H1 (cell line): ENCODE measurements around the gene SCAF11. TPM values are rescaled to one million over a fixed set of nuclear protein-coding genes. Genes with fewer than 3 reads are reported as not detected.
A peak's percentile ranks its signal among the peaks of the same experiment; 100 is the strongest.

ENCODE experiments used
- CTCF ChIA-PET: fragments of 300-600 bp; sonication (Branson Sonifier 250); formaldehyde crosslinking; loops from one replicate; lab custom pipeline; 2021; ENCODE audit not compliant: partially characterized antibody; lab: Charles Lee
- POLR2A ChIA-PET: fragments of 300-600 bp; sonication (Branson Sonifier 250); formaldehyde crosslinking; loops from one replicate; lab custom pipeline; 2021; ENCODE audit warnings: inconsistent platforms; ENCODE audit not compliant: partially characterized antibody; lab: Charles Lee
- DNase-seq, 2 experiments: peaks; one replicate each; pipeline versions ENCODE4 v3.0.0 to v3.0.0-alpha.2; 2010 to 2022; ENCODE audit warnings: low spot score in 2 of 2, low read depth in 1 of 2, mixed read lengths in 1 of 2
- FAIRE-seq: peaks from 2 replicates; lab custom pipeline; 2011; peaks lifted over from hg19 to GRCh38; lab: Jason Lieb, UNC
- H2AFZ ChIP-seq: 2 replicates; pipeline ENCODE4 v1.8.1; 2012; ENCODE audit warnings: low read length, inconsistent platforms
- H2AK5ac ChIP-seq: 2 replicates; pipeline ENCODE4 v1.6.1; 2013; ENCODE audit warnings: low read depth, low read length
- H2BK120ac ChIP-seq: replicated peaks from 2 replicates; pipeline ENCODE3; 2013; ENCODE audit warnings: low read depth, low read length, inconsistent platforms
- H2BK12ac ChIP-seq: 2 replicates; pipeline ENCODE4 v1.6.1; 2013; ENCODE audit warnings: low read depth, low read length
- H2BK15ac ChIP-seq: 2 replicates; pipeline ENCODE4 v1.6.1; 2013; ENCODE audit warnings: low read length
- H2BK20ac ChIP-seq: 2 replicates; pipeline ENCODE4 v1.6.1; 2013; ENCODE audit warnings: low read length
- H2BK5ac ChIP-seq: 2 replicates; pipeline ENCODE4 v1.6.1; 2013; ENCODE audit warnings: low read depth, low read length
- H3K14ac ChIP-seq: 2 replicates; pipeline ENCODE4 v1.6.1; 2013; ENCODE audit warnings: inconsistent platforms; ENCODE audit not compliant: insufficient read length
- H3K18ac ChIP-seq: 2 replicates; pipeline ENCODE4 v1.6.1; 2013; ENCODE audit warnings: low read length; ENCODE audit errors: extremely low read depth
- H3K23ac ChIP-seq: 2 replicates; pipeline ENCODE4 v1.6.1; 2013; ENCODE audit warnings: inconsistent platforms; ENCODE audit not compliant: insufficient read length
- H3K23me2 ChIP-seq: 2 replicates; pipeline ENCODE4 v1.6.1; 2013; ENCODE audit warnings: low read depth, low read length
- H3K27ac ChIP-seq: 2 replicates; pipeline ENCODE4 v1.6.1; 2011; ENCODE audit warnings: low read depth, low read length, inconsistent platforms
- H3K27me3 ChIP-seq, 4 experiments: replicated peaks in 1 of 4; 1 replicate in 1 of 4; 2 replicates in 3 of 4; pipeline versions ENCODE4 v1.6.1 to v1.8.1; 2011 to 2013; ENCODE audit warnings: low read length in 3 of 4, mild to moderate bottlenecking in 3 of 4, inconsistent platforms in 2 of 4, mixed read lengths in 2 of 4, moderate library complexity in 1 of 4; ENCODE audit not compliant: control insufficient read depth in 3 of 4, insufficient read depth in 3 of 4; ENCODE audit errors: extremely low read depth in 1 of 4
- H3K36me3 ChIP-seq, 4 experiments: 2 replicates each; pipeline versions ENCODE4 v1.6.1 to v1.8.1; 2011 to 2013; ENCODE audit warnings: mild to moderate bottlenecking in 4 of 4, low read length in 3 of 4, moderate library complexity in 2 of 4, control low read depth in 1 of 4, inconsistent platforms in 1 of 4; ENCODE audit not compliant: insufficient read depth in 4 of 4, control insufficient read depth in 2 of 4
- H3K4ac ChIP-seq: replicated peaks from 2 replicates; pipeline ENCODE3; 2013; ENCODE audit warnings: low read length, low read depth, mixed read lengths, inconsistent platforms; ENCODE audit not compliant: insufficient read length
- H3K4me1 ChIP-seq, 4 experiments: replicated peaks in 1 of 4; 1 replicate in 1 of 4; 2 replicates in 3 of 4; pipeline versions ENCODE4 v1.6.1 to v1.8.1; 2011 to 2013; ENCODE audit warnings: low read length in 3 of 4, inconsistent platforms in 2 of 4, mixed read lengths in 1 of 4; ENCODE audit not compliant: insufficient read depth in 4 of 4, control insufficient read depth in 3 of 4
- H3K4me2 ChIP-seq, 2 experiments: 2 replicates each; pipeline versions ENCODE4 v1.6.1 to v1.8.1; 2011 to 2013; ENCODE audit warnings: low read depth in 2 of 2, low read length in 2 of 2, control low read depth in 1 of 2, inconsistent platforms in 1 of 2, mild to moderate bottlenecking in 1 of 2; ENCODE audit not compliant: insufficient read depth in 1 of 2
- H3K4me3 ChIP-seq, 4 experiments: fragments of 200-600, 300-600 bp in 1 of 4; sonication (generic), shearing (Covaris generic), sonication (Bioruptor Twin) in 1 of 4; 2 replicates each; pipeline versions ENCODE4 v1.5.1 to v1.8.1; 2011 to 2016; ENCODE audit warnings: low read length in 4 of 4, low read depth in 3 of 4, control low read depth in 2 of 4, inconsistent platforms in 2 of 4, mild to moderate bottlenecking in 2 of 4, mixed read lengths in 1 of 4, moderate library complexity in 1 of 4; ENCODE audit not compliant: insufficient read depth in 2 of 4; ENCODE audit errors: extremely low read depth in 1 of 4
- H3K56ac ChIP-seq: replicated peaks from 2 replicates; pipeline ENCODE3; 2013; ENCODE audit warnings: low read depth, mild to moderate bottlenecking, mixed read lengths, low read length, inconsistent platforms; ENCODE audit not compliant: insufficient read length
- H3K79me1 ChIP-seq: 2 replicates; pipeline ENCODE4 v1.6.1; 2013; ENCODE audit warnings: low read depth, low read length, control low read depth
- H3K79me2 ChIP-seq, 2 experiments: 2 replicates each; pipeline versions ENCODE4 v1.6.1 to v1.8.1; 2012 to 2013; ENCODE audit warnings: low read length in 2 of 2, mild to moderate bottlenecking in 2 of 2, inconsistent platforms in 1 of 2; ENCODE audit not compliant: insufficient read depth in 2 of 2, control insufficient read depth in 1 of 2
- H3K9ac ChIP-seq, 4 experiments: replicated peaks in 1 of 4; 1 replicate in 1 of 4; 2 replicates in 3 of 4; pipeline versions ENCODE4 v1.6.1 to v1.8.1; 2011 to 2013; ENCODE audit warnings: low read depth in 3 of 4, low read length in 3 of 4, control low read depth in 2 of 4, mild to moderate bottlenecking in 2 of 4, moderate library complexity in 2 of 4, inconsistent platforms in 1 of 4; ENCODE audit errors: extremely low read depth in 1 of 4
- H3K9me3 ChIP-seq, 2 experiments: 2 replicates each; pipeline versions ENCODE4 v1.6.1 to v1.8.1; 2012 to 2013; ENCODE audit warnings: mild to moderate bottlenecking in 2 of 2, moderate library complexity in 2 of 2, control low read depth in 1 of 2, inconsistent platforms in 1 of 2, low read depth in 1 of 2, low read length in 1 of 2, mixed read lengths in 1 of 2; ENCODE audit not compliant: insufficient read depth in 2 of 2
- H4K20me1 ChIP-seq, 2 experiments: replicated peaks in 1 of 2; 2 replicates each; pipeline versions ENCODE3 to v1.8.1; 2011 to 2013; ENCODE audit warnings: inconsistent platforms in 2 of 2, low read length in 2 of 2, mild to moderate bottlenecking in 1 of 2; ENCODE audit not compliant: insufficient read depth in 2 of 2, control insufficient read depth in 1 of 2
- H4K5ac ChIP-seq: 2 replicates; pipeline ENCODE4 v1.6.1; 2013; ENCODE audit warnings: low read length, low read depth, mixed read lengths, inconsistent platforms; ENCODE audit not compliant: insufficient read length
- H4K8ac ChIP-seq: 2 replicates; pipeline ENCODE4 v1.8.0; 2013; ENCODE audit warnings: mild to moderate bottlenecking, moderate library complexity, low read length, inconsistent platforms; ENCODE audit not compliant: insufficient read depth; ENCODE audit errors: extremely low read depth
- H4K91ac ChIP-seq: replicated peaks from 2 replicates; pipeline ENCODE3; 2013; ENCODE audit warnings: low read length, mixed read lengths, inconsistent platforms; ENCODE audit not compliant: insufficient read length
- CHD2 ChIP-seq: IDR thresholded peaks from 2 replicates; pipeline ENCODE4 v1.6.1; 2012; ENCODE audit warnings: low read length, improper control_type of control experiment
- CTBP2 ChIP-seq: IDR thresholded peaks from 2 replicates; pipeline ENCODE4 v1.7.0; 2011; ENCODE audit warnings: borderline replicate concordance, mild to moderate bottlenecking, moderate library complexity, mixed read lengths, low read length; ENCODE audit not compliant: insufficient read depth, insufficient read length
- EZH2 ChIP-seq: fragments of 200-600 bp; sonication (generic); IDR thresholded peaks from 2 replicates; pipeline ENCODE4 v1.7.1; 2012; ENCODE audit warnings: low read depth, mild to moderate bottlenecking, moderate library complexity, low read length, inconsistent platforms; ENCODE audit not compliant: severe bottlenecking
- FOSL1 ChIP-seq: IDR thresholded peaks from 2 replicates; pipeline ENCODE4 v1.6.1; 2011; ENCODE audit warnings: mild to moderate bottlenecking, low read depth, low read length, moderate library complexity; ENCODE audit not compliant: insufficient read depth
- HDAC2 ChIP-seq, 2 experiments: fragments of 300-600 bp in 1 of 2; sonication (generic) in 1 of 2; IDR thresholded peaks; 2 replicates each; pipeline ENCODE4 v1.6.1; 2011 to 2012; ENCODE audit warnings: low read depth in 2 of 2, low read length in 2 of 2, mild to moderate bottlenecking in 2 of 2, moderate library complexity in 2 of 2, borderline replicate concordance in 1 of 2, inconsistent platforms in 1 of 2
- KDM5A ChIP-seq: fragments of 200-600 bp; IDR thresholded peaks from 2 replicates; pipeline ENCODE4 v1.7.1; 2012; ENCODE audit warnings: mild to moderate bottlenecking, low read length, inconsistent platforms, mixed read lengths
- POU5F1 ChIP-seq: IDR thresholded peaks from 2 replicates; pipeline ENCODE4 v1.6.1; 2011; ENCODE audit warnings: low read depth, mild to moderate bottlenecking, low read length, moderate library complexity
- RXRA ChIP-seq: IDR thresholded peaks from 2 replicates; pipeline ENCODE4 v1.6.1; 2011; ENCODE audit warnings: low read depth, mild to moderate bottlenecking, low read length, moderate library complexity; ENCODE audit not compliant: insufficient read depth
- SP4 ChIP-seq: IDR thresholded peaks from 2 replicates; pipeline ENCODE4 v1.6.1; 2012; ENCODE audit warnings: low read length, inconsistent platforms
- ZNF274 ChIP-seq: IDR thresholded peaks from 2 replicates; pipeline ENCODE4 v1.7.0; 2012; ENCODE audit warnings: low read length, borderline replicate concordance; ENCODE audit errors: extremely low read depth
- WGBS, 2 experiments: shearing (Covaris generic) in 1 of 2; methylation state at CpG; one replicate each; pipeline versions ENCODE4 v1.1.6 to v1.1.7; 2013 to 2015; ENCODE audit warnings: low lambda C conversion rate in 2 of 2, mixed read lengths in 2 of 2, inconsistent platforms in 1 of 2, low coverage in 1 of 2, missing lambda C conversion rate in 1 of 2; ENCODE audit not compliant: insufficient replicate concordance in 2 of 2, insufficient coverage in 1 of 2, insufficient read length in 1 of 2; ENCODE audit errors: extremely low coverage in 1 of 2, missing lambda C conversion rate in 1 of 2; 5-methylcytosine and 5-hydroxymethylcytosine counted together
- polyA plus RNA-seq, 7 experiments: library from polyadenylated mRNA; depleted of rRNA in 3 of 7; stranded (reverse) in 5 of 7; unstranded in 2 of 7; fragments of >200 nt in 5 of 7; fragments of 200-250 nt in 2 of 7; gene quantifications; 1 replicate in 5 of 7; 2 replicates in 1 of 7; 4 replicates in 1 of 7; pipeline versions ENCODE4 v1.2.1 to v1.2.3, GENCODE V29; 2011 to 2013; ENCODE audit warnings: missing spikeins in 2 of 7, mixed read lengths in 2 of 7
- total RNA-seq: library from RNA; stranded (reverse); fragmentation: NEBNext Ultra II Directional; extraction: Animal tissue kit (Norgen Biotek cat#: 25700); gene quantifications from 2 replicates; pipeline ENCODE4 v1.2.1, GENCODE V29; 2021

SCAF11 gene
- total and polyA plus RNA-seq, 2 of the 8 experiments (the other 6 are each of a cell fraction or from before 2014, with no cell fraction given) = 15.1 to 77.8 TPM

DNA sequence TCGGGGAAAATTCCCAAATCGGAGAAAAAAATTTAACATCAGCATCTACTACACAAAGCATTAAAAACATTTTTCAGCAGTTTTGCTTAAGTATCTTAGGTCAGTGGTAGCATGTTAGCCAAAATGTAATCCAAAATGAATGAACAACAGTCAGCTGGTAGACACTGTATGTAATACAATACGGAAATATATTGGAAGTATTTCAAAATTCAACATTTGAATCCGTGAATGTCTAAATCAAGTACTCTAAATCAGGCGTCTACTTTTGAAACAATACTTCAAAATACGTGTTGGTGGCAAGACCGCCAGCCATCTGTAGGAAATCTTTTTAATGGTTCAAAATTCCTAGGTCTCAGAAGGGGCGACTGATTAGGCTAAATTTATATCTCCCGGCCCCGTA lies 1.1 kb downstream of the SCAF11 start:
- H3K36me3 ChIP-seq = no peaks in the 10 kb centered on the region; a peak in 1 of 8 replicates
- H4K5ac ChIP-seq = no peak overlapping the region
- H3K23me2 ChIP-seq = peaks cover 6% of the 10 kb centered on the region
- peak overlapping the region; percentile 88; the same call in 1 of the 2 replicates for H3K27ac ChIP-seq
- H2BK120ac ChIP-seq = no peak overlapping the region
- no peak for FAIRE-seq
- no peaks in the 10 kb centered on the region; a peak in 1 of 4 replicates for H3K9me3 ChIP-seq
- DNase-seq = no peak
- H3K79me1 ChIP-seq = no peaks in the 10 kb centered on the region
- TF ChIP-seq ZNF274 (no peak), KDM5A (no peak), SP4 (no peak), CTBP2 (no peak), RXRA (no peak), POU5F1 (no peak), CHD2 (no peak), EZH2 (no peak), FOSL1 (no peak), HDAC2 (IDR thresholded peaks at IDR 0.05; ENCODE audit: borderline replicate concordance in 1 of 2, low read depth in 2 of 2, low read length in 2 of 2) (no peak)
- H2BK5ac ChIP-seq = no peak overlapping the region
- 10% methylated on average over 10 of the region's 10 CpGs; no CpG with 5 or more reads in 1 of the 2 experiments for WGBS, 2 experiments
- H2BK15ac ChIP-seq = no peak overlapping the region
- H3K79me2 ChIP-seq = peaks cover 0 to 52% of the 10 kb centered on the region in 2 experiments; a peak in 3 of 4 replicates
- H4K8ac ChIP-seq = no peak overlapping the region
- H3K23ac ChIP-seq = no peak overlapping the region
- no peak overlapping the region for H2AK5ac ChIP-seq
- H3K4me3 ChIP-seq = peak overlapping the region; percentile 47 to 99 (median 92)
- peaks cover 0 to 4% (median 0%) of the 10 kb centered on the region in 4 experiments; a peak in 1 of 7 replicates for H3K27me3 ChIP-seq
- ChIA-PET POLR2A (interaction anchor here (0.6 to 2.1 kb wide), 6 partner anchors 7 to 102 kb away, joined by 3 to 7 read pairs (median 3); no protein-coding TSS in a partner anchor), CTCF (interaction anchor here (1.1 kb wide), 1 partner anchor 83 kb away, joined by 3 read pairs; no protein-coding TSS in a partner anchor)
- H3K18ac ChIP-seq = no peak overlapping the region
- no peak overlapping the region for H2AFZ ChIP-seq
- no peaks in the 10 kb centered on the region for H4K20me1 ChIP-seq
- H3K4ac ChIP-seq = no peak overlapping the region
- H3K9ac ChIP-seq = peak overlapping the region; percentile 18 to 93 (median 89)
- peak overlapping the region; percentile 66 to 73 for H3K4me2 ChIP-seq
- H2BK12ac ChIP-seq = no peak overlapping the region
- no peak overlapping the region for H2BK20ac ChIP-seq
- no peak overlapping the region for H3K14ac ChIP-seq
- no peak overlapping the region for H3K56ac ChIP-seq
- H3K4me1 ChIP-seq = peaks cover 0 to 5% (median 2%) of the 10 kb centered on the region in 4 experiments; a peak in 4 of 7 replicates
- H4K91ac ChIP-seq = no peak overlapping the region
